ENCODE measurements around the gene PPFIBP1. TPM values are rescaled to one million over a fixed set of nuclear protein-coding genes. Genes with fewer than 3 reads are reported as not detected.

The PPFIBP1 gene
- 10 to 100 TPM; 26.2 to 37.2 TPM for total RNA-seq

GRCh38 chr12:27523642-27524493 is at the start of gene PPFIBP1:
PPFIBP1 (plus strand) TSS chr12:27524206; CDS start chr12:27633397, 109,191 bp downstream.
- ATAC-seq (peak; percentile 96 to 99), DNase-seq (ENCODE audit: low spot score in 2 of 2) (peak; percentile 90 to 92)
- H3K27ac Mint-ChIP-seq: peak within 1 kb of the TSS; percentile 85 to 88
- peaks cover 0 to 10% of the 10 kb centered on the region in 2 donors for H3K36me3 Mint-ChIP-seq
- H3K9me3 Mint-ChIP-seq: no peaks in the 10 kb centered on the region

- H3K36me3 Mint-ChIP-seq: peaks cover 20 to 30% of the 10 kb centered on the region in 2 donors
- H3K9me3 Mint-ChIP-seq: peaks cover 24 to 37% of the 10 kb centered on the region in 2 donors
- ATAC-seq (no peak), DNase-seq (ENCODE audit: low spot score in 2 of 2) (no peak)
- no peak overlapping the region for H3K27ac Mint-ChIP-seq
Observed at GRCh38 chr12:27474344-27474743, 49.7 kb upstream of the PPFIBP1 start.

DNA sequence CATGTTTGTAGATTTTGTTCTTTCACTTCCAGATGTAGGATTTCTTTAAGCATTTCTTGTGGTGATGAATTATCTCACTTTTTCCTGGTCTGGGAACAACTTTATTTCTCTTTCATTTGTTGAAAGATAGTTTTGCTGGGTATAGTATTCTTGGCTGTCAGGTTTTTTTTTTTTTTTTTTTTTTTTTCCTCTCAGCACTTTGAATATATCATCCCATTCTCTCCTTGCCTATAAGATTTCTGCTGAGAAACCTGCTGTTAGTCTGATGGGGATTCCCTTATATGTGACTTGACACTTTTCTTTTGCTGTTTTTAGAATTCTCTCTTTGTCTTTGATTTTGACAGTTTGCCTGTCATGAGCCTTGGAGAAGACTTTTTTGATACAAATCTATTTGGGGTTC is 47.0 kb upstream of the PPFIBP1 start:
- Mint-ChIP-seq H3K36me3 (peaks cover 20 to 35% of the 10 kb centered on the region in 2 donors), H3K27ac (no peak overlapping the region), H3K9me3 (peaks cover 24 to 48% of the 10 kb centered on the region in 2 donors)
- ATAC-seq (no peak), DNase-seq (ENCODE audit: low spot score in 2 of 2) (no peak)

DNA sequence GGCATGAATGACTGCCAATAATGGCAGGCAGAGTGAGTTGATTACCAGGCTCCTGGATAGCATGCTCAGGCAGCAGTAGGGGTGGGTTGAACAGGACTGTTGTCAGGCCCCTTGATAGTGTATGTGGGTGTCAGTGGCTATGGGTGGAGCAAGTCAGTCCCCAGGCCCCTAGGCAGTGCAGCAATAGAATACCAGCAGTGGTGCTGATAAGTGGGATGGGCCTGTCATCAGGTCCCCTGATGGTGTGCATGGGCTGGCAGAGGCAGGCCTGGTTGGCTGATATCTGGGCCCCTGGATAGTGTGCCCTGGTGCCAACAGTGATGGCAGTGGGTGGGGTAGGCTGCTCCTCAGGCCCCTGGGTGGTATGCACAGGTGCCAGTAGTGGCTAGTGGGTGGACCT is 45.1 kb upstream of the PPFIBP1 start:
- H3K9me3 Mint-ChIP-seq: peaks cover 24 to 42% of the 10 kb centered on the region in 2 donors
- ATAC-seq (no peak), DNase-seq (ENCODE audit: low spot score in 2 of 2) (no peak)
- peaks cover 20 to 28% of the 10 kb centered on the region in 2 donors for H3K36me3 Mint-ChIP-seq
- H3K27ac Mint-ChIP-seq: no peak overlapping the region

GRCh38 chr12:27480016-27480415 is 44.0 kb upstream of the PPFIBP1 start:
- DNase-seq (ENCODE audit: low spot score in 2 of 2) (no peak), ATAC-seq (no peak)
- peaks cover 24 to 42% of the 10 kb centered on the region in 2 donors for H3K9me3 Mint-ChIP-seq
- H3K27ac Mint-ChIP-seq: no peak overlapping the region
- H3K36me3 Mint-ChIP-seq: peaks cover 20 to 28% of the 10 kb centered on the region in 2 donors

DNA sequence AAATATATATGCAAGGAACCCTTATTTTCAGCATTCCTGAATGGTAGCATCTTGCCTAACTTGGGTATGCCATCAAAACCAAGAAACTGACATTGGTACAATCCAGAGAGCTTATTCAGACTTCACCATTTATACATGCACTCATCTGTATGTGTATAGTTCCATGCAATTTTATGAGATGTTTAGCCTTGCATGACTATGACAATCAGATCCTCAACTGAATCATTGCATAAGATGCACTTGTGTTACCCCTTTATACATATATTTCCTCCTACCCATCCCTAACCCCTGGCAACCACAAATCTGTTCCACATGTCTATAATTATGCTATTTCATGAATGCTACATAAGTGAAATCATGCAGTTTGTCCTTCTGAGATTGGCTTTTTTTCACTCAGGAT is 37.0 kb upstream of the PPFIBP1 start:
- no peak overlapping the region for H3K27ac Mint-ChIP-seq
- DNase-seq (ENCODE audit: low spot score in 2 of 2): no peak

DNA sequence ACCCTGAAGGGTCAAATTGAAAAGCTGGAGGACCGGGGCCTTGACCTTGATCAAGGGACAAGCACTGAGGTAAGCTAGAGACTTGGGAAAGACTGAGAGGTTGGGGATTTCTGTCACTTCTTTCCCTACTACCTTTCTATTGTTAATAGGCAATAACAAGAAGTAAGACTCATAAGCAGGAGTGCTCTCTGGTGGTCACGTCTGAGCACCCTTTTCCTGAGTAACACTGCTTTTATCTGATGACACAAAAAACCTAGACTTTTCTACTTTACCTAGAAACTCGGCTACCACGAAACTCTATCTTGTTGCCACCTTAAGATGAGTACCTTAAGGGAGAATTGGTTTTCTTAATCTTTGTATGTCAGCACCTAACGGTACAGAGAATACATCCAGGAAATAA is 35.5 kb upstream of the PPFIBP1 start:
- ATAC-seq (no peak), DNase-seq (ENCODE audit: low spot score in 2 of 2) (no peak)
- H3K27ac Mint-ChIP-seq: no peak overlapping the region

More for the DNA sequence above, 37.0 kb upstream of the PPFIBP1 start:
- no peaks in the 10 kb centered on the region for H3K9me3 Mint-ChIP-seq
- no peaks in the 10 kb centered on the region for H3K36me3 Mint-ChIP-seq
- ATAC-seq: no peak

DNA sequence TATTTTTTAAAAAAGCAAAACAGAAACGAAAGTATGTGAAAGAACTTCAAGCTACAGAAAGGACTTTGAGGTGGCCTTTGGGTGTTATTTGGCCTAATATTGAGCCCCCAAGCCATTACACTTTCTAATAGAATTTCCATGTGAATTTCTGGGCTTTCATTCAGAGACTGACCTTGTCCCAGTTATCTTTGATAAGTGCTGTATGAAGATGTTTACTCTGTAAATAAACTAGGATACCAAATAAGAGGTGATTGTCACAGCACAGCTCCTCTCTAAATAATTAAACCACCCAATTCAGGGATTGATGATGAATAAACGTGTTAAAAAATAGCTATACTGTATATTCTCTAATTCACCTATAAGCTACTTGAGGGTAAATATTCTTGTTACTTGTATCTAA is 32.8 kb upstream of the PPFIBP1 start:
- ATAC-seq (no peak), DNase-seq (ENCODE audit: low spot score in 2 of 2) (no peak)
- Mint-ChIP-seq H3K9me3 (no peaks in the 10 kb centered on the region), H3K36me3 (no peaks in the 10 kb centered on the region), H3K27ac (no peak overlapping the region)

More for the DNA sequence above, 35.5 kb upstream of the PPFIBP1 start:
- no peaks in the 10 kb centered on the region for H3K36me3 Mint-ChIP-seq
- no peaks in the 10 kb centered on the region for H3K9me3 Mint-ChIP-seq

GRCh38 chr12:27493260-27493940 is 30.6 kb upstream of the PPFIBP1 start:
- H3K9me3 Mint-ChIP-seq: no peaks in the 10 kb centered on the region
- peaks cover 0 to 11% of the 10 kb centered on the region in 2 donors for H3K36me3 Mint-ChIP-seq
- DNase-seq (ENCODE audit: low spot score in 2 of 2): no peak
- no peak for ATAC-seq
- no peak overlapping the region for H3K27ac Mint-ChIP-seq

GRCh38 chr12:27497446-27497845 is 26.6 kb upstream of the PPFIBP1 start:
- H3K36me3 Mint-ChIP-seq: peaks cover 0 to 17% of the 10 kb centered on the region in 2 donors
- no peaks in the 10 kb centered on the region for H3K9me3 Mint-ChIP-seq
- DNase-seq (ENCODE audit: low spot score in 2 of 2) (no peak), ATAC-seq (no peak)
- H3K27ac Mint-ChIP-seq: peak overlapping the region in 1 of 2 donors; percentile 72

DNA sequence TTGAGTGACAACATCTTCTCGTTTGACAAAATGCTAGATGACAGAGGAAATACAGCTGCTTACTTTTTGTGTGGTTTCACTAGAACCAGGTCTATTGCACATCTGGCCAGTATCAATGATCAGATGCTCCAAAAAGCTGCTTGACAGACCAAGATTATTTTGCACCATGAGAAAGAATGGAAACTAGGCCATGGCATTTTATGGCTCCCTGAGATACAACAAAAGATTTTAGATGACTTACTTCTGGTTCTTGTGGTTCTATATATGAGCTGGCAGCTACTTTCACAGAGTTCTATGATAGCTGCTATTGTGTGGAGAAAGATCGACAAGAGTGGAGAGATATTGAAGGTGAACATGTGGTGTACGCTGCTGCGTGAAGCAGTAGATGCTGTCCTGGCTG is 25.9 kb upstream of the PPFIBP1 start:
- DNase-seq (ENCODE audit: low spot score in 2 of 2) (peak in 1 of 2 donors; percentile 23), ATAC-seq (peak; percentile 90 to 91)
- H3K36me3 Mint-ChIP-seq: peaks cover 0 to 17% of the 10 kb centered on the region in 2 donors
- H3K9me3 Mint-ChIP-seq: no peaks in the 10 kb centered on the region
- H3K27ac Mint-ChIP-seq: no peak overlapping the region

- Mint-ChIP-seq H3K36me3 (peaks cover 0 to 17% of the 10 kb centered on the region in 2 donors), H3K27ac (no peak overlapping the region), H3K9me3 (no peaks in the 10 kb centered on the region)
- no peak for DNase-seq (ENCODE audit: low spot score in 2 of 2)
- no peak for ATAC-seq
Observed at GRCh38 chr12:27498761-27499160, 25.2 kb upstream of the PPFIBP1 start.

GRCh38 chr12:27499377-27499776 is 24.6 kb upstream of the PPFIBP1 start:
- no peak overlapping the region for H3K27ac Mint-ChIP-seq
- DNase-seq (ENCODE audit: low spot score in 2 of 2) (no peak), ATAC-seq (no peak)
- H3K36me3 Mint-ChIP-seq: peaks cover 0 to 17% of the 10 kb centered on the region in 2 donors
- no peaks in the 10 kb centered on the region for H3K9me3 Mint-ChIP-seq

- no peak for ATAC-seq
- Mint-ChIP-seq H3K36me3 (peaks cover 0 to 17% of the 10 kb centered on the region in 2 donors), H3K27ac (no peak overlapping the region), H3K9me3 (no peaks in the 10 kb centered on the region)
- DNase-seq (ENCODE audit: low spot score in 2 of 2): no peak
Observed at GRCh38 chr12:27500546-27500945, 23.5 kb upstream of the PPFIBP1 start.

DNA sequence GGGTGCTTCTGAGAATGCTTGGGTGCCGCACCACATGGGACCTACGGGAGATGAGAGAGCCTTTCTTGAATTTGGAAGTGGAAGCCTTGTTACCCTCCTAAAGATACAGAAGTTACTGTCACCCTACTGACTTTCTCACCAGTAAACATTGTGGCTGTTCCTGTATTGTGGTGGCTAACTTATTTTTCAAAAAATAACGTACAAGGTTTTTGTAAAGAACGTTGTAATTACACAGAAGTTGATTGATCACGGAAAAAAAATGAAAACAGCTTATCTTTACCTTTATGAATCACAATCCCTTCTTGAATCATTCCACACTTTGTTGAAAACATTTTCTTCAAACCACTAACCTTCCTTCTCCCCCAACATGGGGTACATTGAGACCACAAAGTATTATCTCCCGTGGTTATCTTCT is 22.0 kb upstream of the PPFIBP1 start:
- Mint-ChIP-seq H3K27ac (peak overlapping the region in 1 of 2 donors; percentile 37), H3K9me3 (no peaks in the 10 kb centered on the region), H3K36me3 (peaks cover 5 to 11% of the 10 kb centered on the region in 2 donors)
- ATAC-seq (peak; percentile 57 to 63), DNase-seq (ENCODE audit: low spot score in 2 of 2) (no peak)

DNA sequence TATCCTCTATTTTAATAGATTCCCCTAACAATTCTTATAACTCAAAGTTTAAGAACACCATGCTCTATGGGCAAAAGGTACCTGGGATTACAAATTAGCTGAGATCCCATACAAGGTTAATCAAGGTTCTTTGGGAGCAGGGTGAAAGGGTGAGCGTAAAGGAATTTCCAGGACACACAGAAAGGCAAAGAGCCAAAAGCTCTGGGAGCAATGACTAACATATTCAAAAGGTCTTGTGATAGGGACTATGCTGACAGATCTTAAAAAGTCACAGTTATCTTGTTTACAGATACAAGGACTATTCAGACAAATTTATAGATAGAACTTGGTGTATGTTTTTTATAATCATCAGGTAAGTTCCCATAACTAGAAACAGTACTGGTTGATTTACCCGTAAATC is 19.5 kb upstream of the PPFIBP1 start:
- no peak for DNase-seq (ENCODE audit: low spot score in 2 of 2)
- Mint-ChIP-seq H3K27ac (no peak overlapping the region), H3K36me3 (peaks cover 0 to 5% of the 10 kb centered on the region in 2 donors), H3K9me3 (no peaks in the 10 kb centered on the region)
- ATAC-seq: no peak

- DNase-seq (ENCODE audit: low spot score in 2 of 2) (no peak), ATAC-seq (no peak)
- Mint-ChIP-seq H3K9me3 (no peaks in the 10 kb centered on the region), H3K36me3 (peaks cover 0 to 5% of the 10 kb centered on the region in 2 donors), H3K27ac (no peak overlapping the region)
Observed at GRCh38 chr12:27505109-27505508, 18.9 kb upstream of the PPFIBP1 start.
